H9 (cell line): Measurements from ENCODE around the gene NEDD4L. TPM values are rescaled to one million over a fixed set of nuclear protein-coding genes. Genes with fewer than 3 reads are reported as not detected.

Experiments
- DNase-seq: peaks from one replicate; pipeline ENCODE4 v3.0.0-alpha.2; 2017
- H2AFZ ChIP-seq: one replicate; pipeline ENCODE4 v1.6.1; 2013; ENCODE audit warnings: mild to moderate bottlenecking, low read length, control low read depth, moderate library complexity
- H2AK5ac ChIP-seq: 2 replicates; pipeline ENCODE4 v1.6.1; 2013; ENCODE audit warnings: low read length, control low read depth, mixed read lengths; ENCODE audit not compliant: insufficient read length
- H2BK120ac ChIP-seq: one replicate; pipeline ENCODE4 v1.6.1; 2013; ENCODE audit warnings: low read depth, mild to moderate bottlenecking, low read length, control low read depth, inconsistent platforms; ENCODE audit not compliant: poor library complexity, severe bottlenecking
- H2BK12ac ChIP-seq: 2 replicates; pipeline ENCODE4 v1.6.1; 2013; ENCODE audit warnings: low read length, control low read depth, mixed read lengths, low read depth; ENCODE audit not compliant: insufficient read length
- H2BK15ac ChIP-seq: 2 replicates; pipeline ENCODE4 v1.6.1; 2013; ENCODE audit warnings: low read depth, low read length, control low read depth
- H2BK20ac ChIP-seq: one replicate; pipeline ENCODE4 v1.6.1; 2013; ENCODE audit warnings: low read depth, mild to moderate bottlenecking, low read length, control low read depth, inconsistent platforms; ENCODE audit not compliant: poor library complexity, severe bottlenecking
- H2BK5ac ChIP-seq: 2 replicates; pipeline ENCODE4 v1.6.1; 2013; ENCODE audit warnings: low read length, control low read depth, mixed read lengths; ENCODE audit not compliant: insufficient read length
- H3K14ac ChIP-seq: 2 replicates; pipeline ENCODE4 v1.6.1; 2013; ENCODE audit warnings: low read length, control low read depth; ENCODE audit not compliant: insufficient read depth
- H3K18ac ChIP-seq: 2 replicates; pipeline ENCODE4 v1.6.1; 2013; ENCODE audit warnings: low read depth, mild to moderate bottlenecking, mixed read lengths, low read length, control low read depth; ENCODE audit not compliant: insufficient read length
- H3K23ac ChIP-seq: 2 replicates; pipeline ENCODE4 v1.6.1; 2013; ENCODE audit warnings: low read length, control low read depth, mixed read lengths, low read depth; ENCODE audit not compliant: insufficient read length
- H3K23me2 ChIP-seq: 2 replicates; pipeline ENCODE4 v1.6.1; 2013; ENCODE audit warnings: low read depth, mild to moderate bottlenecking, mixed read lengths, low read length, control low read depth; ENCODE audit not compliant: insufficient read length, poor library complexity, severe bottlenecking
- H3K27ac ChIP-seq: 2 replicates; pipeline ENCODE4 v1.5.1; 2013; ENCODE audit warnings: low read length, control low read depth, mixed read lengths, low read depth; ENCODE audit not compliant: insufficient read length
- H3K27me3 ChIP-seq: 2 replicates; pipeline ENCODE4 v1.6.1; 2013; ENCODE audit warnings: low read length, control low read depth, inconsistent platforms; ENCODE audit not compliant: insufficient read depth
- H3K4ac ChIP-seq: 2 replicates; pipeline ENCODE4 v1.6.1; 2013; ENCODE audit warnings: low read depth, mild to moderate bottlenecking, control low read depth, inconsistent platforms, low read length, moderate library complexity
- H3K4me1 ChIP-seq: 2 replicates; pipeline ENCODE4 v1.6.1; 2013; ENCODE audit warnings: low read length, control low read depth, inconsistent platforms; ENCODE audit not compliant: insufficient read depth
- H3K4me2 ChIP-seq: 2 replicates; pipeline ENCODE4 v1.6.1; 2013; ENCODE audit warnings: low read length, control low read depth, mixed read lengths; ENCODE audit not compliant: insufficient read length, insufficient read depth
- H3K56ac ChIP-seq: 2 replicates; pipeline ENCODE4 v1.6.1; 2013; ENCODE audit warnings: low read depth, mild to moderate bottlenecking, mixed read lengths, low read length, control low read depth; ENCODE audit not compliant: insufficient read length
- H3K79me1 ChIP-seq: 2 replicates; pipeline ENCODE4 v1.6.1; 2013; ENCODE audit warnings: low read depth, mild to moderate bottlenecking, moderate library complexity, low read length, control low read depth, inconsistent platforms; ENCODE audit not compliant: insufficient read depth, poor library complexity, severe bottlenecking
- H3K79me2 ChIP-seq: 2 replicates; pipeline ENCODE4 v1.6.1; 2013; ENCODE audit warnings: low read length, control low read depth, inconsistent platforms; ENCODE audit not compliant: insufficient read depth
- H3K9ac ChIP-seq: 2 replicates; pipeline ENCODE4 v1.6.1; 2013; ENCODE audit warnings: low read length, control low read depth, mixed read lengths; ENCODE audit not compliant: insufficient read length; ENCODE audit errors: extremely low read depth
- H3K9me3 ChIP-seq: one replicate; pipeline ENCODE4 v1.6.1; 2013; ENCODE audit warnings: low read depth, low read length, inconsistent platforms; ENCODE audit not compliant: control insufficient read depth
- H3T11ph ChIP-seq: one replicate; pipeline ENCODE4 v1.6.1; 2013; ENCODE audit warnings: mild to moderate bottlenecking, low read length, control low read depth, inconsistent platforms
- H4K20me1 ChIP-seq: one replicate; pipeline ENCODE4 v1.6.1; 2013; ENCODE audit not compliant: control insufficient read depth, insufficient read length, insufficient read depth
- H4K5ac ChIP-seq: 2 replicates; pipeline ENCODE4 v1.6.1; 2013; ENCODE audit warnings: low read depth, mild to moderate bottlenecking, mixed read lengths, low read length, control low read depth; ENCODE audit not compliant: insufficient read length
- H4K8ac ChIP-seq: replicated peaks from 2 replicates; pipeline ENCODE4 v1.6.1; 2013; ENCODE audit warnings: low read length, control low read depth, mixed read lengths, low read depth; ENCODE audit not compliant: insufficient read length
- H4K91ac ChIP-seq: 2 replicates; pipeline ENCODE4 v1.6.1; 2013; ENCODE audit warnings: low read depth, mild to moderate bottlenecking, moderate library complexity, mixed read lengths, low read length, control low read depth; ENCODE audit not compliant: insufficient read length
- H3K27ac Mint-ChIP-seq, 3 experiments: 2 replicates in 2 of 3; 3 replicates in 1 of 3; pipeline ENCODE4 v1.8.0; 2020 to 2021; ENCODE audit warnings: mixed read lengths in 3 of 3, mild to moderate bottlenecking in 1 of 3, moderate library complexity in 1 of 3
- H3K27me3 Mint-ChIP-seq: 2 replicates; pipeline ENCODE4 v1.8.0; 2021; ENCODE audit warnings: low read depth, mild to moderate bottlenecking, moderate library complexity, mixed read lengths
- H3K36me3 Mint-ChIP-seq, 3 experiments: 2 replicates in 2 of 3; 3 replicates in 1 of 3; pipeline ENCODE4 v1.8.0; 2020 to 2021; ENCODE audit warnings: low read depth in 3 of 3, mixed read lengths in 3 of 3; ENCODE audit not compliant: insufficient read depth in 1 of 3
- H3K4me1 Mint-ChIP-seq, 2 experiments: 2 replicates each; pipeline ENCODE4 v1.8.0; 2020; ENCODE audit warnings: mixed read lengths in 2 of 2
- H3K4me3 Mint-ChIP-seq, 2 experiments: 2 replicates in 1 of 2; 3 replicates in 1 of 2; pipeline ENCODE4 v1.8.0; 2020 to 2021; ENCODE audit warnings: mild to moderate bottlenecking in 2 of 2, mixed read lengths in 2 of 2, moderate library complexity in 1 of 2
- H3K9me3 Mint-ChIP-seq, 2 experiments: 2 replicates in 1 of 2; 3 replicates in 1 of 2; pipeline ENCODE4 v1.8.0; 2020; ENCODE audit warnings: mild to moderate bottlenecking in 2 of 2, mixed read lengths in 2 of 2, moderate library complexity in 1 of 2
- WGBS: extraction: QIAGEN DNeasy Blood & Tissue Kit; methylation state at CpG from one replicate; pipeline ENCODE4 v1.1.7; 2013; ENCODE audit warnings: missing lambda C conversion rate, low lambda C conversion rate, mixed read lengths; ENCODE audit not compliant: insufficient read length; ENCODE audit errors: extremely low coverage; 5-methylcytosine and 5-hydroxymethylcytosine counted together
- total RNA-seq: library from RNA; stranded (reverse); gene quantifications from 2 replicates; pipeline ENCODE4 v1.2.1, GENCODE V29; 2021
- TF ChIP-seq, protein P1 (sequence below): fragments of 200-600 bp; sonication (generic); conservative IDR thresholded peaks from 3 replicates; pipeline ENCODE4 v1.8.0; 2021; ENCODE audit warnings: antibody characterized with exemption, mild to moderate bottlenecking

NEDD4L gene
- total RNA-seq, 1 experiment from 2014 or later: 76.3 TPM

DNA sequence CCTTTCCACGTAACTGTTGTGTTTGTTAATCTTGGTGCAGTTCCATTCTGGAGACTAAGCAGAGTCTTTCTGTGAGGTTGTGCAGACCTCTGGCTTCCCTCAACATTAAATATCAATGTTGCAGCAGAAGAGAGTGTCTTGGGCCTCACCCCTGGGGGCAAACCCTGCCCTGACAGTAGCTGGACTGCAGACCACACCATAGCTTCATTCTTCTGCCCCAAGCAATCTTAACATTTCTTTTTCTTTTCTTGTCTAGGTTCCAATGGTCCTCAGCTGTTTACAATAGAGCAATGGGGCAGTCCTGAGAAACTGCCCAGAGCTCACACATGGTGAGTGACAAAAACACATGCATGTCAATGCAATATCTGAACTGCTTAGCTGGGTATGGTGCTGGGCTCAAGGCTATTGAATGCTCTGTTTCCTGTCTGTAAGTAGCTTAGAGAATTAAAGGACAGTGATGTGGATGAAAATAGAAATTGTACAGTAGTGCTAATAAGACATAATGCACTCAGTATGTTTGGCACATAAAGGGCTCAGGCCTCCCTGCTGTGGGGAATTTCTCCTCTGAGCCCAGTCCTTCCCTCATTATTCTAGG lies 347.3 kb downstream of the NEDD4L start:
- no CpG with 5 or more reads among the region's 1 CpG for WGBS
- Histone ChIP-seq H2BK5ac (no peak overlapping the region), H3K4me1 (no peaks in the 10 kb centered on the region; the same call in 1 of the 2 replicates), H3K4me2 (no peak overlapping the region), H3K14ac (no peak overlapping the region), H3K4ac (no peak overlapping the region), H3K23ac (no peak overlapping the region), H4K91ac (no peak overlapping the region), H3K18ac (no peak overlapping the region), H3K27me3 (no peaks in the 10 kb centered on the region), H3K23me2 (no peaks in the 10 kb centered on the region), H3K9ac (no peak overlapping the region), H2BK120ac (no peak overlapping the region), H3K9me3 (no peaks in the 10 kb centered on the region), H3K27ac (no peak overlapping the region), H3K79me1 (no peaks in the 10 kb centered on the region), H3K79me2 (no peaks in the 10 kb centered on the region), H4K8ac (no peak overlapping the region), H2BK20ac (no peak overlapping the region), H4K20me1 (no peaks in the 10 kb centered on the region), H4K5ac (no peak overlapping the region), H2BK15ac (no peak overlapping the region), H3K56ac (no peak overlapping the region), H2AFZ (no peak overlapping the region), H3T11ph (no peak overlapping the region), H2AK5ac (no peak overlapping the region), H2BK12ac (no peak overlapping the region)
- H3K36me3 Mint-ChIP-seq: peaks cover 8 to 76% (median 66%) of the 10 kb centered on the region in 3 experiments; a peak in 6 of 7 replicates
- peaks cover 16 to 22% of the 10 kb centered on the region in 2 experiments for H3K4me1 Mint-ChIP-seq
- peaks cover 2% of the 10 kb centered on the region; the same call in 1 of the 2 replicates for H3K27me3 Mint-ChIP-seq
- DNase-seq: peak; percentile 7
- no peak overlapping the region for H3K4me3 Mint-ChIP-seq
- no peaks in the 10 kb centered on the region for H3K9me3 Mint-ChIP-seq
- TF ChIP-seq, protein P1, sequence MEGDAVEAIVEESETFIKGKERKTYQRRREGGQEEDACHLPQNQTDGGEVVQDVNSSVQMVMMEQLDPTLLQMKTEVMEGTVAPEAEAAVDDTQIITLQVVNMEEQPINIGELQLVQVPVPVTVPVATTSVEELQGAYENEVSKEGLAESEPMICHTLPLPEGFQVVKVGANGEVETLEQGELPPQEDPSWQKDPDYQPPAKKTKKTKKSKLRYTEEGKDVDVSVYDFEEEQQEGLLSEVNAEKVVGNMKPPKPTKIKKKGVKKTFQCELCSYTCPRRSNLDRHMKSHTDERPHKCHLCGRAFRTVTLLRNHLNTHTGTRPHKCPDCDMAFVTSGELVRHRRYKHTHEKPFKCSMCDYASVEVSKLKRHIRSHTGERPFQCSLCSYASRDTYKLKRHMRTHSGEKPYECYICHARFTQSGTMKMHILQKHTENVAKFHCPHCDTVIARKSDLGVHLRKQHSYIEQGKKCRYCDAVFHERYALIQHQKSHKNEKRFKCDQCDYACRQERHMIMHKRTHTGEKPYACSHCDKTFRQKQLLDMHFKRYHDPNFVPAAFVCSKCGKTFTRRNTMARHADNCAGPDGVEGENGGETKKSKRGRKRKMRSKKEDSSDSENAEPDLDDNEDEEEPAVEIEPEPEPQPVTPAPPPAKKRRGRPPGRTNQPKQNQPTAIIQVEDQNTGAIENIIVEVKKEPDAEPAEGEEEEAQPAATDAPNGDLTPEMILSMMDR: no peak
- H3K27ac Mint-ChIP-seq: peak overlapping the region in 1 of 3 experiments; percentile 37; a peak in 2 of 7 replicates
